Heart left ventricle (tissue), 16 donors: ENCODE results near the gene DDB1. TPM values are rescaled to one million over a fixed set of nuclear protein-coding genes. Genes with fewer than 3 reads are reported as not detected.
A peak's percentile ranks its signal among the peaks of the same experiment; 100 is the strongest.

Experiments used
- ATAC-seq, 4 donors: fragments of 200-7000 bp; cut with Tn5 transposase; one replicate each; pipeline ENCODE4 v1.9.1; 2020 to 2022; ENCODE audit warnings: moderate library complexity in 4 of 4, mild to moderate bottlenecking in 3 of 4, moderate number of reproducible peaks in 1 of 4
- DNase-seq, 5 donors: peaks; one replicate each; pipeline ENCODE4 v3.0.0-alpha.2; 2020
- H3K27ac ChIP-seq, 12 donors: fragments of 200-600 bp; sonication (generic) in 4 of 12; one replicate each; pipeline versions ENCODE4 v1.5.0 to v1.8.0; 2016 to 2022; ENCODE audit warnings: mild to moderate bottlenecking in 2 of 12
- H3K27me3 ChIP-seq, 9 donors: fragments of 200-600 bp; sonication (generic) in 2 of 9; one replicate each; pipeline versions ENCODE4 v1.5.1 to v1.8.0; 2016 to 2022; ENCODE audit warnings: mild to moderate bottlenecking in 3 of 9
- H3K36me3 ChIP-seq, 9 donors: fragments of 200-600 bp; sonication (generic) in 2 of 9; one replicate each; pipeline versions ENCODE4 v1.5.0 to v1.8.0; 2018 to 2022; ENCODE audit warnings: mild to moderate bottlenecking in 2 of 9
- H3K4me1 ChIP-seq, 12 donors: fragments of 200-600 bp; sonication (generic) in 4 of 12; one replicate each; pipeline versions ENCODE4 v1.5.0 to v1.8.0; 2016 to 2022; ENCODE audit warnings: mild to moderate bottlenecking in 3 of 12
- H3K4me3 ChIP-seq, 12 donors: fragments of 200-600 bp; sonication (generic) in 4 of 12; one replicate each; pipeline versions ENCODE4 v1.5.0 to v1.8.0; 2017 to 2022; ENCODE audit warnings: mild to moderate bottlenecking in 9 of 12, moderate library complexity in 4 of 12
- H3K9me3 ChIP-seq, 12 donors: fragments of 200-600 bp; sonication (generic) in 4 of 12; one replicate each; pipeline versions ENCODE4 v1.5.0 to v1.8.0; 2016 to 2022; ENCODE audit warnings: mild to moderate bottlenecking in 1 of 12
- POLR2A ChIP-seq, 2 donors: fragments of 450-650 bp; IDR thresholded peaks; one replicate each; pipeline ENCODE4 v1.6.1; 2017; ENCODE audit warnings: antibody characterized with exemption in 2 of 2, mild to moderate bottlenecking in 2 of 2, moderate library complexity in 2 of 2
- WGBS, 4 donors: extraction: QIAGEN DNeasy Blood & Tissue Kit in 2 of 4; methylation state at CpG; one replicate each; pipeline versions ENCODE4 v1.1.5 to v1.1.7; 2013 to 2018; 5-methylcytosine and 5-hydroxymethylcytosine counted together
- intact Hi-C, 10 donors: fragments of 100-400 bp; cut with DNase I; formaldehyde crosslinking; loops; one replicate each; pipeline versions ENCODE4 v1.11.1 to v1.14.2; 2022
- polyA plus RNA-seq, 2 donors: library from polyadenylated mRNA; stranded (reverse); fragments of 200-250 nt; gene quantifications; one replicate each; pipeline ENCODE4 v1.2.3, GENCODE V29; 2013
- total RNA-seq, 9 donors: library from RNA; depleted of rRNA in 2 of 9; stranded (reverse); fragments of >200 nt in 2 of 9; fragmentation: NEBNext Ultra II Directional in 3 of 9; extraction: Animal tissue kit (Norgen Biotek cat#: 25700) in 3 of 9; gene quantifications; one replicate each; pipeline versions ENCODE4 v1.1.0 to v1.2.4, GENCODE V29; 2016 to 2023
- TF ChIP-seq, protein P1 (sequence below), 12 donors: fragments of 200-600 bp; sonication (generic) in 4 of 12; IDR thresholded peaks; one replicate each; pipeline versions ENCODE4 v1.5.0 to v1.8.0; 2018 to 2022; ENCODE audit warnings: antibody characterized with exemption in 12 of 12, mild to moderate bottlenecking in 5 of 12
- donor health status: ischemic (EF 13 %, LVEDD 7.1; RV severe dilation, severe dysfunction).
- donor health status: healthy with polysubstance abuse.
- donor health status: DM: no; HTN: yes; CAD: no.
- donor health status: DM: no; HTN: no; CAD: no.
- donor health status: ischemic (EF 25% LVEDD 6.9; RV normal size, moderate dysfunction).
- donor health status: ischemic (EF 25% LVEDD 5.7; RV mildly dilated, moderate dysfunction).
- donor health status: healthy.
- donor health status: DM: yes; HTN: yes; CAD: no.
- donor health status: ischemic (EF 35%, LVEDD 5.7; RV mildly dilated, moderate dysfunction).
- donor health status: nonischemic (EF 11% LVEDD 7.7; RV severe dilation, severe dysfunction).
- donor health status: DM: yes; HTN: yes; CAD: no.
- donor health status: PGD.
- donor health status: ischemic (EF 29% LVEDD 5.4; RV normal size, mild dysfunction).
- donor health status: nonischemic (EF 23%, LVEDD 6.1; RV moderate dilation, normal function).

The DDB1 gene
- total and polyA plus RNA-seq, 11 donors: 78.8 to 158 (median 130) TPM

DNA sequence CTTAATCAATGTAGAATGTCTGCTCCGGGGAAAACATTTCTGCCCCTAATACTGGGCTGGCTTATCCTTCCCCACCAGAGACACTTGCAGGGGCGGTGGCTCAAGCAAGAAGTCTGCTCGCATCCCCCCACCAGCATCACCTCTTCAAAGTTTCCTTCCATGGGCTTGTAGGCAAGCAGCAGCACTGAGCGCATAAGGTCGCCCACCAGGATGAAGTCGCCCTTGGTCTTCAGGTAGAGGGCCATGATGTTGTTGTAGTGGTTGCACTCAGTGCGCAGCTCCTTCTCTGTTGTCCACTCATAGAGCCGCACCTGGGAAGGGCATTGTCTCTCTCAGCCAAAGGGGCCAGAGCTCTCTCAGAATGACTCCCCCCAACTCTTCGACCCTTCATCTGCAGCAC is 29.2 kb downstream of the DDB1 start:
- DNase-seq (no peak), ATAC-seq (no peak)
- no peak overlapping the region for H3K27ac ChIP-seq
- H3K9me3 ChIP-seq: no peaks in the 10 kb centered on the region
- TF ChIP-seq POLR2A (IDR thresholded peaks at IDR 0.05): no peak
- WGBS, 4 donors: 93 to 97% (median 95%) methylated on average over 9 of the region's 9 CpGs
- no peaks in the 10 kb centered on the region for H3K27me3 ChIP-seq
- peaks cover 0 to 4% (median under 1%) of the 10 kb centered on the region in 12 donors for H3K4me1 ChIP-seq
- H3K36me3 ChIP-seq: peaks cover 5 to 100% (median 99%) of the 10 kb centered on the region in 9 donors
- H3K4me3 ChIP-seq: no peak overlapping the region
- intact Hi-C loops: no loop called here

DNA sequence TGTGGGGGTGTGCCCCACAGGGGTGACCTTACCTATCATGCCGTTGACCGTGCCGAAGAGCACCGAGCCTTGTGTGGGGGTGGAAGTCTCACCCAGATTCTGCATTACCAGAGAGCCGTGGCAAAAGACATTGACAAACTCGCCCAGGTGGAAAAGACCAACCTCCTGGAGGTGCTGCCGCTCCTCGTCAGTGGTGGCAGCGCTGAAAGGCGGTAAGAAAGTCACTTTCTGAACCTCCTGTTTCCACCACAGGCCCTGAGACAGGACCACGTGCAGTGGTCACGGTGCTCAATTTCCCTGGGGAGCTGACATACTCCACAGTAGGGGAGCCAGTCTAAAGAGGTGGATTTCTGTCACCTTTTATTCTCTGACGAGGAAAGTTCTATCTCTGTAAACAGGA is 30.4 kb downstream of the DDB1 start:
- ATAC-seq (no peak), DNase-seq (no peak)
- Histone ChIP-seq H3K4me1 (peaks cover 0 to 16% (median 11%) of the 10 kb centered on the region in 12 donors), H3K27me3 (no peaks in the 10 kb centered on the region), H3K36me3 (peaks cover 3 to 91% (median 88%) of the 10 kb centered on the region in 9 donors), H3K4me3 (no peak overlapping the region), H3K27ac (no peak overlapping the region), H3K9me3 (no peaks in the 10 kb centered on the region)
- intact Hi-C loops: no loop called here
- 90 to 95% (median 93%) methylated on average over 10 to 13 of the region's 13 CpGs for WGBS, 4 donors
- no peak for TF ChIP-seq POLR2A (IDR thresholded peaks at IDR 0.05)
- TF ChIP-seq, protein P1, sequence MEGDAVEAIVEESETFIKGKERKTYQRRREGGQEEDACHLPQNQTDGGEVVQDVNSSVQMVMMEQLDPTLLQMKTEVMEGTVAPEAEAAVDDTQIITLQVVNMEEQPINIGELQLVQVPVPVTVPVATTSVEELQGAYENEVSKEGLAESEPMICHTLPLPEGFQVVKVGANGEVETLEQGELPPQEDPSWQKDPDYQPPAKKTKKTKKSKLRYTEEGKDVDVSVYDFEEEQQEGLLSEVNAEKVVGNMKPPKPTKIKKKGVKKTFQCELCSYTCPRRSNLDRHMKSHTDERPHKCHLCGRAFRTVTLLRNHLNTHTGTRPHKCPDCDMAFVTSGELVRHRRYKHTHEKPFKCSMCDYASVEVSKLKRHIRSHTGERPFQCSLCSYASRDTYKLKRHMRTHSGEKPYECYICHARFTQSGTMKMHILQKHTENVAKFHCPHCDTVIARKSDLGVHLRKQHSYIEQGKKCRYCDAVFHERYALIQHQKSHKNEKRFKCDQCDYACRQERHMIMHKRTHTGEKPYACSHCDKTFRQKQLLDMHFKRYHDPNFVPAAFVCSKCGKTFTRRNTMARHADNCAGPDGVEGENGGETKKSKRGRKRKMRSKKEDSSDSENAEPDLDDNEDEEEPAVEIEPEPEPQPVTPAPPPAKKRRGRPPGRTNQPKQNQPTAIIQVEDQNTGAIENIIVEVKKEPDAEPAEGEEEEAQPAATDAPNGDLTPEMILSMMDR (IDR thresholded peaks at IDR 0.05): no peak

DNA sequence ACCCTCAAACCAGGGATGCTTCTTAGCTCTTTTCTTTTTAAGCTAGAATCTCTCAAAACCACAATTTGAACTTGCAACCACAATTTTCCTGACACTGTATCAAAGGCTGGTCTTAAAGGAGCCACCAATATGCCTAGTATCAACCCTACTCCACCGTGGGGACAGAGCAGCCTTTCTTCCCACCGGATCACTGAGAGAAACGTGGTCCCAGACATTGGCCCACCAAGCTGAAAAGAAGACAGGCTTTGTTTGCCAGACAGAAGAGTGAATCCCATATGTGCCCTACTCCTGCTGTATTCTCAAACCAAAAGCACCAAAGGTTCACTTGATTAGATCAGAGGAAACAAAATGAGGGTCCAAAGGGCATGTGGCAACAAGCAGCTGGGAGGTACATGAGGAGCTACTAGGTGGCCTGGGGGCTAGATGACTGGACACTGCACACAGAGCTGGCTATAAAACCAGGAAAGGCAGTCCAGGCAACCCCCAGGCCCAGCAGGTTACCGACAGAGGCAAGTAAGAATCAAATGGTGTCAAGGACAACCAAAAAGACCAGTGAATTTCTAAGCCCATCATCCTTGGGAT is 34.2 kb downstream of the DDB1 start:
- ATAC-seq (no peak), DNase-seq (no peak)
- Histone ChIP-seq H3K27ac (peak overlapping the region in 3 of 12 donors; percentile 0 to 37 (median 1)), H3K4me3 (no peak overlapping the region), H3K9me3 (no peaks in the 10 kb centered on the region), H3K36me3 (peaks cover 0 to 53% (median 50%) of the 10 kb centered on the region in 9 donors), H3K27me3 (peaks cover 0 to 20% (median 0%) of the 10 kb centered on the region in 9 donors), H3K4me1 (peaks cover 6 to 49% (median 31%) of the 10 kb centered on the region in 12 donors)
- WGBS, 4 donors: 91 to 93% (median 92%) methylated on average over 4 of the region's 4 CpGs
- intact Hi-C loops: no loop called here
- no peak for TF ChIP-seq POLR2A (IDR thresholded peaks at IDR 0.05)
- TF ChIP-seq, protein P1 (IDR thresholded peaks at IDR 0.05): no peak

DNA sequence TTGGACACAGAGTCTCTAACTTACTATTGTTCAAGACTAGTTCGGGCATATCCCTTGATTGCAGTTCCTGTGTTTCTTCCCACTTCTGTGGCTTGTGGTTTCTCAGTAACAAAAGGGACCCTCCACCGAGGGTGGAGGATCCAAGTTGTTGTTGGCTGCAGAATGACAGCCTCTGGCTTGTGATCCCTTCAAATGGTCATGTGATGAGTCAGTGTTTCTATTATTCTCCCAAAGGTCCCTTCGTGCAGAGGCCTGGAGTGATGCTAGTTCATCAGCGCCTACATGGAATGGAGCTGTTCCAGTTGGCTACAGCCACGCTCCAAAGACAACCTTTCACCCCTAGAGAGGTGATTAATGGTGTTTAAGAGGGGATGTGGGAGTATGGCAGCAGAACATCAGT is 35.2 kb downstream of the DDB1 start:
- no peak for TF ChIP-seq POLR2A (IDR thresholded peaks at IDR 0.05)
- TF ChIP-seq, protein P1 (IDR thresholded peaks at IDR 0.05): no peak
- Histone ChIP-seq H3K4me1 (peaks cover 6 to 54% (median 34%) of the 10 kb centered on the region in 12 donors), H3K4me3 (no peak overlapping the region), H3K9me3 (no peaks in the 10 kb centered on the region), H3K36me3 (peaks cover 0 to 42% (median 40%) of the 10 kb centered on the region in 9 donors), H3K27ac (peak overlapping the region in 7 of 12 donors; percentile 1 to 50 (median 11)), H3K27me3 (peaks cover 0 to 25% (median 0%) of the 10 kb centered on the region in 9 donors)
- DNase-seq: peak in 4 of 5 donors; percentile 26 to 60 (median 46)
- ATAC-seq: peak in 3 of 4 donors; percentile 65 to 75 (median 66)
- 19 to 30% (median 24%) methylated on average over 5 of the region's 5 CpGs for WGBS, 4 donors
- intact Hi-C loops: no loop called here
